HG03571 (cell line): ENCODE data around the gene EXOC1.
A peak's percentile ranks its signal among the peaks of the same experiment; 100 is the strongest.

Experiments
- ATAC-seq: cut with Tn5 transposase; IDR thresholded peaks from one replicate; pipeline ENCODE4 v1.9.1; 2021; ENCODE audit not compliant: unreplicated experiment

The EXOC1 gene

DNA sequence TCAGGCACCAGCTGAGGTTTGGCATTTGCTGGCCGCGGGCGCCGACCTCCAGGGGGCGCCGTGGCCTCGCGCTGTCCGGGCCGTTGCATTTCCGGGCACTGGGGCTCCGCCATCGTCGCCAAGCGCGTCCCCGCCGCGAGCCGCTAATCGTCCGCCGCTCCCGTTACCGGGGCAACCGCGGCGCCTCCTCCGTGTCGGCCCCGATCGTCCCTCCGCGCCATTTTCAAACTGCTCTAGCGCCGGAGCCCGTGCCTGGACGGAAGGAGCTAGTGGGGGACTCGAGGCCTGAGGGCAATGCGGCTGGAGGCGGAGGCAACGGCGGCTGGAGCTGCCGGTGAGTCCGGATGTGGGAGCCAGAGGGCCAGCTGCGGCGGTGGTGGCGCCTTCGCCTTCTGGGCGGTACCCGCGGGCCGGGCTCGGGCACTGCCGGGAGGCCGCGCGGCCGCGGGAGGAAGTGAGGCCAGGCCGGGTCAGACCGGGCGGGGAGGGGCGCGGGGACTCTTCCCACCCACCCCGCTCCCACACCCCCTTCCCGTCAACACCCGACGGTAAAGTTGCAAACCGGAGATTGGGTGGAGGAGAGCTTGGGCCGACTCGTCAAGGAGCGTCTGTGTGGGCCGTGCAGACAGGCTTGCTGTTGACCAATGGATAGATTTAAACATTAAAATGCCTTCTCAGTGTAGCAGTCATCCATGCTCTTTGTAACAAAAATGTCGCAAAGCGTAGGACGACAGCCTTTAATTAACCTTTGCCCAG, 95.5 kb downstream of the EXOC1 start, which contains the start of gene CEP135:
CEP135 (plus strand) TSS at position 220 of the 756 bp plus-strand sequence. CDS start 3,186 bp downstream, outside the sequence.
- ATAC-seq: peak; percentile 73

DNA sequence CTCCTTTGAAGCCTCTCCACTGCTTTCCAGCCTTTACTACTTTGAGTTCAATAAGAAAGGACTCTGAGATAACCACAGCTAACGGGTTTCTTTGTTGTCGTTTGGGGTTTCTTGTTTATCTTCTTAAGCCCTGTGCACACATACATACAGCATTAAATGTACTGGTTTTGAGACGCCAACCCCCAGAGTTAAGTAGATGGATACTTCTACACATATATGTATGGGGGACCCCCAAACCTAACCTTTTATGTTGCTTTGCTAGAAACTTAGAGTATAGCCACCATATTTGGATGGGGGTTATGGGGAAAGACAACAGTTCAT, 96.0 kb downstream of the EXOC1 start:
- no peak for ATAC-seq

DNA sequence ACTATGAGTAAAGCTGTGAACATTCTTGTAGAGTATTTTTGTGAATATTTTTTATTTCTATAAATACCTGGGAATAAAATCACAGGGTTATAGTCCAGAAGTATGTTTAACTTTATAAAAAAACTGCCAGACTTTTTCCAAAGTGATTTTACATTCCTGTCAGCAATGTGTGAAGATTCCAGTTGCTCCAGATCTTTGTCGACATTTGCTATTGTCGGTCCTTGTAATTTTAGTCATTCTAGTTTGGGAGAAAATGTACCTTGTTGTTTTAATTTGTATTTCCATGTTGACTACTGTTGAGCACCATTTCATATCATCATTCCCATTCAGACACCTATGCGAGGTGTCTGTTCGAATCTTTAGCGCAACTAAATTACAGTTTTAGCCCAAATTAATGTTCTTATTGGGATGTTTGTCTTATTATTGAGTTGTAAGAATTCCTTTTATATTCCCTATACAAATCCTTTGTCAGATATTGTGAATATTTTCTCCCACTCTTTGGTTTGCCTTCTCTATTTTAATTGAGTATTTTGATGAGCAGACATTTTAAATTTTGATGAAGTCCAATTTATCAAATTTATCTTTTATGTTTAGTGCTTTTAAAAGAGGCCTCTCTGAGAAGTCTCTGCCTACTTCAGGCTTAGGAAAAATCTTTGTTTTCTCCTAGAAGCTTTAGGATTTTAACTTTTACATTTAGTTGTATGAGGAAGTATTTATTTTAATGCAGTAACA, 97.9 kb downstream of the EXOC1 start:
- ATAC-seq: no peak
